HEK293T (cell line): Measurements from ENCODE around the gene GALNT15.

ENCODE experiments used
- ARNT ChIP-seq: fragments of 450-650 bp; IDR thresholded peaks from 2 replicates; pipeline ENCODE4 v1.6.1; 2017; ENCODE audit warnings: mild to moderate bottlenecking
- BHLHE40 ChIP-seq: fragments of 450-650 bp; IDR thresholded peaks from 2 replicates; pipeline ENCODE4 v1.6.1; 2016; ENCODE audit warnings: mild to moderate bottlenecking, moderate library complexity, borderline replicate concordance
- ELF4 ChIP-seq: fragments of 450-650 bp; IDR thresholded peaks from 2 replicates; pipeline ENCODE4 v1.6.1; 2017; ENCODE audit warnings: antibody characterized with exemption
- FOXK2 ChIP-seq: fragments of 450-650 bp; IDR thresholded peaks from 2 replicates; pipeline ENCODE4 v1.6.1; 2016; ENCODE audit warnings: mild to moderate bottlenecking
- FOXM1 ChIP-seq: fragments of 450-650 bp; IDR thresholded peaks from 2 replicates; pipeline ENCODE4 v1.6.1; 2017; ENCODE audit warnings: mild to moderate bottlenecking, borderline replicate concordance
- HDGF ChIP-seq: fragments of 450-650 bp; IDR thresholded peaks from 2 replicates; pipeline ENCODE4 v1.6.1; 2017; ENCODE audit warnings: antibody characterized with exemption, borderline replicate concordance
- SP1 ChIP-seq: fragments of 450-650 bp; IDR thresholded peaks from 2 replicates; pipeline ENCODE4 v1.6.1; 2017
- SUZ12 ChIP-seq: fragments of 450-650 bp; IDR thresholded peaks from 2 replicates; pipeline ENCODE4 v1.6.1; 2016; ENCODE audit warnings: mild to moderate bottlenecking
- TARDBP ChIP-seq: fragments of 450-650 bp; IDR thresholded peaks from 2 replicates; pipeline ENCODE4 v1.6.1; 2016
- ZNF384 ChIP-seq: fragments of 450-650 bp; IDR thresholded peaks from 2 replicates; pipeline ENCODE4 v1.6.1; 2016
- TF ChIP-seq, protein P1 (sequence below): fragments of 450-650 bp; IDR thresholded peaks from 2 replicates; pipeline ENCODE4 v1.6.1; 2016

DNA sequence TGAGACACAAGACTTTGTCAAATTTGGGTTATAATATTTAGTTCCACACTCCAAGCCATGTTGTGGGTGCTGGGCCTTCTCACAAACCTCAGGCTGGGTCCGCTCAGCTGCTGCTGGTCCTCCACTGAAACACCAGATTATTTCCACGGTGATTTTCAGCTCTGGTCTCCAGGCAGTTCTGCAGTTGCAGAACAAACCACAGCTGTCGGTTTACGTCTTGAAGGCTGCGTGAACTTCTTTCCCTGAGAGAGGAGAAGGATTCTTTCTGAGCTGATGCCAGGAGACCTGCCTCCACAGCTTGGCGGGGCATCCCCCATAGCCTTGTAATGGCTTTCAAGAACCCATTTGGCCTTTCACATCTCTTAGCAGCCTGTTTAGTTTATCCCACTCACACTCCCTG, 16.2 kb downstream of the GALNT15 start:
- TF ChIP-seq BHLHE40 (no peak), ARNT (no peak), ELF4 (no peak), SP1 (no peak), FOXM1 (no peak), ZNF384 (no peak), TARDBP (no peak), FOXK2 (no peak), SUZ12 (no peak), HDGF (no peak)
- TF ChIP-seq, protein P1, sequence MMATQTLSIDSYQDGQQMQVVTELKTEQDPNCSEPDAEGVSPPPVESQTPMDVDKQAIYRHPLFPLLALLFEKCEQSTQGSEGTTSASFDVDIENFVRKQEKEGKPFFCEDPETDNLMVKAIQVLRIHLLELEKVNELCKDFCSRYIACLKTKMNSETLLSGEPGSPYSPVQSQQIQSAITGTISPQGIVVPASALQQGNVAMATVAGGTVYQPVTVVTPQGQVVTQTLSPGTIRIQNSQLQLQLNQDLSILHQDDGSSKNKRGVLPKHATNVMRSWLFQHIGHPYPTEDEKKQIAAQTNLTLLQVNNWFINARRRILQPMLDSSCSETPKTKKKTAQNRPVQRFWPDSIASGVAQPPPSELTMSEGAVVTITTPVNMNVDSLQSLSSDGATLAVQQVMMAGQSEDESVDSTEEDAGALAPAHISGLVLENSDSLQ, result no peak
